RKO (cell line): Measurements from ENCODE around the gene DISP1.
"Not testable (repeated sequence)": the region's sequence is repeated elsewhere in the genome, so short reads cannot be mapped to it uniquely, and the experiment has no call there.

Experiments
- DNase-seq: peaks from one replicate; pipeline ENCODE4 v3.0.0-alpha.2; 2016; ENCODE audit warnings: low spot score

Gene DISP1

GRCh38 chr1:222798116-222798515 lies 16.7 kb upstream of the DISP1 start:
- DNase-seq, result peak; percentile 23

GRCh38 chr1:222798975-222799374 lies 15.9 kb upstream of the DISP1 start:
- DNase-seq, result no peak

GRCh38 chr1:222801067-222801466 lies 13.8 kb upstream of the DISP1 start:
- DNase-seq, result no peak

- no peak for DNase-seq
Observed at GRCh38 chr1:222811671-222812070, 3.2 kb upstream of the DISP1 start.

GRCh38 chr1:222813866-222814535 lies 838 bp upstream of the DISP1 start:
- DNase-seq, result no peak

GRCh38 chr1:222815440-222815765 lies 564 bp downstream of the DISP1 start:
- DNase-seq, result no peak

GRCh38 chr1:222817529-222817928 lies 2.7 kb downstream of the DISP1 start:
- peak; percentile 99 for DNase-seq

GRCh38 chr1:222818171-222818570 lies 3.3 kb downstream of the DISP1 start:
- no peak for DNase-seq

GRCh38 chr1:222820171-222820712 lies 5.4 kb downstream of the DISP1 start:
- no peak for DNase-seq

- no peak for DNase-seq
Observed at GRCh38 chr1:222821239-222821638, 6.4 kb downstream of the DISP1 start.

GRCh38 chr1:222823695-222824094 lies 8.9 kb downstream of the DISP1 start:
- DNase-seq, result no peak

- DNase-seq, result no peak
Observed at GRCh38 chr1:222824641-222825040, 9.8 kb downstream of the DISP1 start.

GRCh38 chr1:222828939-222829338 lies 14.1 kb downstream of the DISP1 start:
- no peak for DNase-seq

- DNase-seq, result no peak
Observed at GRCh38 chr1:222829868-222830267, 15.0 kb downstream of the DISP1 start.

GRCh38 chr1:222833356-222833876 lies 18.6 kb downstream of the DISP1 start:
- no peak for DNase-seq

GRCh38 chr1:222843469-222844410 lies 28.9 kb downstream of the DISP1 start:
- no peak for DNase-seq

GRCh38 chr1:222844411-222844779 lies 29.6 kb downstream of the DISP1 start:
- DNase-seq, result no peak

- no peak for DNase-seq
Observed at GRCh38 chr1:222845763-222846162, 30.9 kb downstream of the DISP1 start.

GRCh38 chr1:222850550-222850949 lies 35.7 kb downstream of the DISP1 start:
- not testable (repeated sequence) for DNase-seq

- no peak for DNase-seq
Observed at GRCh38 chr1:222852326-222852725, 37.5 kb downstream of the DISP1 start.

GRCh38 chr1:222861062-222861461 lies 46.2 kb downstream of the DISP1 start:
- DNase-seq, result no peak
